ENCODE results near the gene TNXB. TPM values are rescaled to one million over a fixed set of nuclear protein-coding genes. Genes with fewer than 3 reads are reported as not detected.
"Not testable (repeated sequence)": the region's sequence is repeated elsewhere in the genome, so short reads cannot be mapped to it uniquely, and the experiment has no call there.

The TNXB gene
- total RNA-seq, 4 donors from 2014 or later, result 90.6 to 217 (median 181) TPM

DNA sequence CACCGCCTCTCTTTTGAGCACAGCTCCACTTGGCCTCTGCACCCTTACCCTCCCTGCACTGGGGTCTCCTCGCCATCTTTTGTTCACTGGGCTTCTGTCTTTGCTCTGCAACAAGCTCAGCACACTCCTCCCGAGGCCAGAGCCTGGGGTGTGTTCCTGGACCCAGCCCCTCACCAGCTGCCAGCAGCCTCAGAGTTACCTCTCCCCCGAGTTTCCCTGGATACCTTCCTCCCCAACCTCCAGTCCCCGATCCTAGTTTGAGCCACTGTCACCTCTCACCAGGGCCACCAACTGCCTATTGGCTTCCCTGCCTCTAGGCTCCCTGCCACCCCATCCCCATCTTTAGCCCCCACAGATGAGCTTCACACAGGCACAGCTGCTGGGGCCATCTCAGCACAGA is 58.6 kb downstream of the TNXB start:
- H3K36me3 ChIP-seq, result no peaks in the 10 kb centered on the region
- no peaks in the 10 kb centered on the region for H3K9me3 ChIP-seq
- no peak overlapping the region for H3K4me3 ChIP-seq
- no peak for DNase-seq
- intact Hi-C loops (cut with DNase I; ENCODE audit: low total_unique reads), result no loop called here
- no peak overlapping the region for H3K27ac ChIP-seq
- peaks cover 3 to 10% of the 10 kb centered on the region in 2 donors for H3K4me1 ChIP-seq
- H3K27me3 ChIP-seq, result no peaks in the 10 kb centered on the region
- TF ChIP-seq, protein P1, sequence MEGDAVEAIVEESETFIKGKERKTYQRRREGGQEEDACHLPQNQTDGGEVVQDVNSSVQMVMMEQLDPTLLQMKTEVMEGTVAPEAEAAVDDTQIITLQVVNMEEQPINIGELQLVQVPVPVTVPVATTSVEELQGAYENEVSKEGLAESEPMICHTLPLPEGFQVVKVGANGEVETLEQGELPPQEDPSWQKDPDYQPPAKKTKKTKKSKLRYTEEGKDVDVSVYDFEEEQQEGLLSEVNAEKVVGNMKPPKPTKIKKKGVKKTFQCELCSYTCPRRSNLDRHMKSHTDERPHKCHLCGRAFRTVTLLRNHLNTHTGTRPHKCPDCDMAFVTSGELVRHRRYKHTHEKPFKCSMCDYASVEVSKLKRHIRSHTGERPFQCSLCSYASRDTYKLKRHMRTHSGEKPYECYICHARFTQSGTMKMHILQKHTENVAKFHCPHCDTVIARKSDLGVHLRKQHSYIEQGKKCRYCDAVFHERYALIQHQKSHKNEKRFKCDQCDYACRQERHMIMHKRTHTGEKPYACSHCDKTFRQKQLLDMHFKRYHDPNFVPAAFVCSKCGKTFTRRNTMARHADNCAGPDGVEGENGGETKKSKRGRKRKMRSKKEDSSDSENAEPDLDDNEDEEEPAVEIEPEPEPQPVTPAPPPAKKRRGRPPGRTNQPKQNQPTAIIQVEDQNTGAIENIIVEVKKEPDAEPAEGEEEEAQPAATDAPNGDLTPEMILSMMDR (IDR thresholded peaks at IDR 0.05), result no peak
- no peak for TF ChIP-seq POLR2A (IDR thresholded peaks at IDR 0.05)

DNA sequence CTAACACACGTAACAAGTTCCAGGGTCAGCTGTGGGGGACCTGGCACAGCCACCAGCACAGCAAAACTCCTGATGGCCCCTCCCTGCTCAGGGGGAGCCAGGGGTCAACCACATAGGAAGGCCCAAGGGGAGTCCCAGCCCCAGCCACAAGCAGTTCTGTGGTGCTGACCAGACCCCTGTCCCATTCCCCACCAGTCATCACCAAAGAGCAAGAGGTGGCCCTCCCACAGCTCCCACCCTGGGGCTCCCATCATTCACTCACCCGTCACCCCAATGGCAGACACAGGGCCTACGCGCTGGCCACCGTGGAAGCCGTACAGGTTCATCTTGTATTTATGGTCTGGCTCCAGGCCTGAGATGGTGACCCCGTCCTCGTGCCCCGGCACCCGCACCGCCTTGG is 59.4 kb downstream of the TNXB start:
- DNase-seq; H3K9me3 ChIP-seq; H3K27ac ChIP-seq; intact Hi-C loops (cut with DNase I; ENCODE audit: low total_unique reads); H3K4me3 ChIP-seq; H3K27me3 ChIP-seq; H3K36me3 ChIP-seq: not testable (repeated sequence)
- H3K4me1 ChIP-seq, result peaks cover 3 to 10% of the 10 kb centered on the region in 2 donors

DNA sequence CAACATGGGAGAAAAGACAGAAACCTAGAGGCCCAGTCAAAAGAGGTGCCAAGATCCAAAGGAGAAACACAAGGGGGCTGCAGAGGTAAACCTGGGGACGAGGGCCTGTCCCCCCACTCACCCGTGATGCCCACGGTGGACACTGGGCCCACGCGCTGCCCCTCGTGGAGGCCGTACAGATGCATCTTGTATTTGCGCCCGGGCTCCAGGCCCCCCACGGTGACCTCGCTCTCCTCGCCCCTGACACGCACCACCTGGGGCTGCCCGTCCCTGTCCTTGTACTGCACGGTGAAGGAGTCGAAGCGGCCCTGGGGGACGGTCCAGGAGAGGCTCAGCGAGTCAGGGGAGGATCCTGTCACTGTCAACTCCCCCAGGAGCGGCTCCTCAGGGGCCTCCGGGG is 60.0 kb downstream of the TNXB start:
- H3K27me3 ChIP-seq; H3K9me3 ChIP-seq; H3K36me3 ChIP-seq; H3K4me3 ChIP-seq; DNase-seq; intact Hi-C loops (cut with DNase I; ENCODE audit: low total_unique reads): not testable (repeated sequence)
- H3K4me1 ChIP-seq, result peaks cover 3 to 10% of the 10 kb centered on the region in 2 donors
- peak overlapping the region in 1 of 2 donors; percentile 19 for H3K27ac ChIP-seq

DNA sequence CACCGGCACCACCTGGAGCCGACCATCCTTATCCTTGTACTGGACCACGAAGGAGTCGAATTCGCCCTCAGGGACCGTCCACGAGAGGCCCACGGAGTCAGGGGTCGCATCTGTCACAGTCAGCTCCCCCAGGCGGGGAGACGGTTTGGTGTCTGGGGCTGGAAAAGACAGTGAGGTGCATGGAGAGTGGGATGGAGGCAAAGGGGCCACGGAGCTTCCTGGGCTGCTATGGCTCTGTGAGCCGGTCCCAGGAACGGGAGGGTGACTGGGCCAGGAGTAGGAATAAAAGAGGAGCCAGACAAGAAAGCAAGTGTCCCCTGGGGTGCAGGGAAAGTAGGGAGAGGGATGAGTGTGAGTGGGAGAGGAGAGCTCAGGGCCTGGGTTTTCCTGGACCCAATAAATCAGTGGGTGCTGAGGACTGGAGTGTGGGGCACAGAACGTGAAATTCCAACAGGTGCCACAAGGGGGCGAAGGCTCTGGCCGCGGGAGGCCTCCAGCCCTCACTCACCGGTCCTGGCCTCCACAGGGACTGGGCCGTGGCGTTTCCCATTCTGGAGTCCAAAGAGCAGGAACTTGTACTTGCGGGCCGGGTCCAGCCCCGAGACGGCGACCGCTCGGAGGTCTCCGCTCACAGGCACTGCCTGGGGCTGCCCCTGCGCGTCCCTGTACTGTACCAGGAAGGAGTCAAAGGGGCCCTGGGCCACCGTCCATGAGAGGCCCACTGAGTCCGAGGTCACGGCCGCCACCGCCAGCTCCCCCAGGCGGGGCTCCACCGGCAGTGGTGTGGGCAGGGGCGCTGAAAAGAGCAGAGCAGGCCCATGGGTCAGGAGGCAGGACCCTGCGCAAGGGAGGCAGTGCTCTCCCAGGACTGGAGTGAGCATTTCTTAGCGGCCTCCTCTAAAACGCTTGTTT is 61.0 kb downstream of the TNXB start:
- no peaks in the 10 kb centered on the region for H3K27me3 ChIP-seq
- peak; percentile 77 to 82 for DNase-seq
- no peak for TF ChIP-seq POLR2A (IDR thresholded peaks at IDR 0.05)
- TF ChIP-seq, protein P1 (IDR thresholded peaks at IDR 0.05), result peak; percentile 66 to 83 (median 78)
- peak overlapping the region; percentile 75 to 87 for H3K27ac ChIP-seq
- no peaks in the 10 kb centered on the region for H3K9me3 ChIP-seq
- no peaks in the 10 kb centered on the region for H3K36me3 ChIP-seq
- H3K4me3 ChIP-seq, result no peak overlapping the region
- peaks cover 3 to 10% of the 10 kb centered on the region in 2 donors for H3K4me1 ChIP-seq
- intact Hi-C loops (cut with DNase I; ENCODE audit: low total_unique reads), result no loop called here

DNA sequence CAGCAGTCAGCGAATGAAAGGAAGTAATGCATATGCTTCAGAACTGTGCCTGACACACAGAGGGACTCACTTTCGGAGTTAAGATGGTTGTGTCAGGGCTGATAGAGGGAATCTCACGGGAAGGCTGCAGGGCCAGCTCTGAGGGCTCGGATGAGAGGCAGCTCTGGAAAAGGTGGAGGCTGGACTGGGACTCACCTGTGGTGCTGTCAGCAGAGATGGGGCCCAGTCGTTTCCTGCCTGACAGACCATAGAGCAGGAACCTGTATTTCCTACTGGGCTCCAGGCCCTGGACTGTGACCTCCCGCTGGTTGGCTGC is 61.6 kb downstream of the TNXB start:
- peak overlapping the region; percentile 75 to 87 for H3K27ac ChIP-seq
- no peaks in the 10 kb centered on the region for H3K27me3 ChIP-seq
- no peaks in the 10 kb centered on the region for H3K36me3 ChIP-seq
- TF ChIP-seq POLR2A (IDR thresholded peaks at IDR 0.05), result no peak
- TF ChIP-seq, protein P1 (IDR thresholded peaks at IDR 0.05), result no peak
- no peaks in the 10 kb centered on the region for H3K9me3 ChIP-seq
- peaks cover 3 to 10% of the 10 kb centered on the region in 2 donors for H3K4me1 ChIP-seq
- H3K4me3 ChIP-seq, result no peak overlapping the region
- intact Hi-C loops (cut with DNase I; ENCODE audit: low total_unique reads), result no loop called here
- no peak for DNase-seq

DNA sequence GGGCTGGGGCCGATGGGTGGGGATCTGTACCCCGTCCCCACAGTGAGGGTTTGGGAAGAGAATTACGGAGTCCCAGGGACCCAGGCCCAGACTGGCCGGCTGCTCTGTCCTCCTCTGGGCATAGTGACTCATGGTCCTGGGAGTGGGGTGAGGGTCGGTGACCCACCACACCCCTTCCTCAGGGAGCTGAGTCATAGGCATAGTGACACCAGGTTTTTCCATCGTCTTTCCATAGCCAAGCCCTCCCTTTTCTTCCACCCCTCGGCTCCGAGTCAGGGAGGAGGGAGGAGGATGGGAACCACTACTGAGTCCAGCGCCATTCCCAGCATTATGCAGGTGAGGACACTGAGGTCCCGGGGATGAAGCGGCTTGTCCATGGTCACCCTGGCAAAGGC is 62.1 kb downstream of the TNXB start:
- Histone ChIP-seq H3K36me3 (no peaks in the 10 kb centered on the region), H3K9me3 (no peaks in the 10 kb centered on the region), H3K4me3 (no peak overlapping the region), H3K4me1 (peaks cover 3 to 10% of the 10 kb centered on the region in 2 donors), H3K27me3 (no peaks in the 10 kb centered on the region), H3K27ac (peak overlapping the region; percentile 75 to 87)
- no peak for TF ChIP-seq POLR2A (IDR thresholded peaks at IDR 0.05)
- TF ChIP-seq, protein P1 (IDR thresholded peaks at IDR 0.05), result no peak
- intact Hi-C loops (cut with DNase I; ENCODE audit: low total_unique reads), result no loop called here
- peak; percentile 77 to 80 for DNase-seq
